ENCODE data around the gene PTPRC. TPM values are rescaled to one million over a fixed set of nuclear protein-coding genes. Genes with fewer than 3 reads are reported as not detected.

Gene PTPRC
- total RNA-seq, 1 experiment from 2014 or later = not detected

DNA sequence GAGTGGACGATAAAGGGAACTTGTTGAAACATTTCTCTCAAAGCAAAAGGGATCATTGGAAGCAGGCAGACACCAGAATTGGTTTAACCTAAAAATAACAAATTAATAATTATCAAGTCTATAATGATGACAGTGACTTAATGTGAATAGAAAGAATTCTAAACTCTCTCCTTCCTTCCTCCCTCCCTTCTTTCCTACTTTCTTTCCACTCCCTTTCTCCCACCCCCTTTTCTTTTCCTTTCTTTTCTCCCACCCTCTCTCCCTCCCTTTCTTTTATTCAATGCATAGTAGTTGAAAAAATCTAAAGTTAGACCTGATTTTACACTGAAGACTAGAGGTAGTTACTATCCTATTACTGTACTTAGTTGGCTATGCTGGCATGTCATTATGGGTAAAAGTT is 55.7 kb downstream of the PTPRC start:
- ChIA-PET POLR2A (ENCODE audit: low non-redundant PET) (no interaction called here), CTCF (no interaction called here)
- DNase-seq (ENCODE audit: low spot score) = no peak
- TF ChIP-seq, protein P1, sequence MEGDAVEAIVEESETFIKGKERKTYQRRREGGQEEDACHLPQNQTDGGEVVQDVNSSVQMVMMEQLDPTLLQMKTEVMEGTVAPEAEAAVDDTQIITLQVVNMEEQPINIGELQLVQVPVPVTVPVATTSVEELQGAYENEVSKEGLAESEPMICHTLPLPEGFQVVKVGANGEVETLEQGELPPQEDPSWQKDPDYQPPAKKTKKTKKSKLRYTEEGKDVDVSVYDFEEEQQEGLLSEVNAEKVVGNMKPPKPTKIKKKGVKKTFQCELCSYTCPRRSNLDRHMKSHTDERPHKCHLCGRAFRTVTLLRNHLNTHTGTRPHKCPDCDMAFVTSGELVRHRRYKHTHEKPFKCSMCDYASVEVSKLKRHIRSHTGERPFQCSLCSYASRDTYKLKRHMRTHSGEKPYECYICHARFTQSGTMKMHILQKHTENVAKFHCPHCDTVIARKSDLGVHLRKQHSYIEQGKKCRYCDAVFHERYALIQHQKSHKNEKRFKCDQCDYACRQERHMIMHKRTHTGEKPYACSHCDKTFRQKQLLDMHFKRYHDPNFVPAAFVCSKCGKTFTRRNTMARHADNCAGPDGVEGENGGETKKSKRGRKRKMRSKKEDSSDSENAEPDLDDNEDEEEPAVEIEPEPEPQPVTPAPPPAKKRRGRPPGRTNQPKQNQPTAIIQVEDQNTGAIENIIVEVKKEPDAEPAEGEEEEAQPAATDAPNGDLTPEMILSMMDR (conservative IDR thresholded peaks at IDR 0.05; ENCODE audit: low read depth, low read length) = no peak
- TF ChIP-seq EZH2 (IDR thresholded peaks at IDR 0.05; ENCODE audit: borderline replicate concordance, low read depth, low read length, poor library complexity, severe bottlenecking) = no peak
- Histone ChIP-seq H3K27ac (ENCODE audit: low read depth, low read length, poor library complexity, severe bottlenecking) (no peak overlapping the region), H3K36me3 (ENCODE audit: insufficient read depth, low read length, poor library complexity, severe bottlenecking) (no peaks in the 10 kb centered on the region), H3K27me3 (replicated peaks; ENCODE audit: insufficient read depth, low read depth, low read length, poor library complexity) (no peaks in the 10 kb centered on the region), H3K4me1 (ENCODE audit: insufficient read depth, low read length, poor library complexity, severe bottlenecking) (no peaks in the 10 kb centered on the region), H3K9me3 (ENCODE audit: low read depth, low read length, poor library complexity, severe bottlenecking) (no peaks in the 10 kb centered on the region), H3K4me3 (ENCODE audit: low read depth, low read length, poor library complexity, severe bottlenecking) (no peak overlapping the region)
- BruUV-seq (replicated peaks) = no TSS peak
- intact Hi-C loops (cut with micrococcal nuclease; ENCODE audit: unreplicated experiment) = no loop called here

DNA sequence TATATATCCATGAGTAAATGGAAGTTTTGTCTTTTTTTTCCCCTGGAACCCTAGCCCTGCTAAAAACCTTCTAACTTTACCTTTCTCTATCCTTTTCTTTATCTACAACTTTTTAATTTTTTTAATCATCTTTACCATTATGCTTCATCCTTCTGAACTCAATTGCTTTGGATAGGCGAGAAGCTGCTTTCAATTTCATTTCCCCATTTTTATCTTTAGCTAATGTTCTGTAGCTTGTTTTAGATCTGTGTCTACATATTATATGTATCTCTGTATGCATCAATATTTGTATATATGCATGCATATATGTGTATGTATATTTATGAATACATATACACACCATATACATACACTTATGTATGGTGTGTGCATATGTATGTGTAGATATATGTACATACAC is 57.4 kb downstream of the PTPRC start:
- no TSS peak for BruUV-seq (replicated peaks)
- Histone ChIP-seq H3K27ac (ENCODE audit: low read depth, low read length, poor library complexity, severe bottlenecking) (no peak overlapping the region), H3K9me3 (ENCODE audit: low read depth, low read length, poor library complexity, severe bottlenecking) (no peaks in the 10 kb centered on the region), H3K27me3 (replicated peaks; ENCODE audit: insufficient read depth, low read depth, low read length, poor library complexity) (no peaks in the 10 kb centered on the region), H3K36me3 (ENCODE audit: insufficient read depth, low read length, poor library complexity, severe bottlenecking) (no peaks in the 10 kb centered on the region), H3K4me3 (ENCODE audit: low read depth, low read length, poor library complexity, severe bottlenecking) (no peak overlapping the region), H3K4me1 (ENCODE audit: insufficient read depth, low read length, poor library complexity, severe bottlenecking) (no peaks in the 10 kb centered on the region)
- DNase-seq (ENCODE audit: low spot score) = no peak
- intact Hi-C loops (cut with micrococcal nuclease; ENCODE audit: unreplicated experiment) = no loop called here
- CTCF ChIA-PET = no interaction called here
- TF ChIP-seq, protein P1 (conservative IDR thresholded peaks at IDR 0.05; ENCODE audit: low read depth, low read length) = no peak
- TF ChIP-seq EZH2 (IDR thresholded peaks at IDR 0.05; ENCODE audit: borderline replicate concordance, low read depth, low read length, poor library complexity, severe bottlenecking) = no peak
- POLR2A ChIA-PET (ENCODE audit: low non-redundant PET) = no interaction called here

DNA sequence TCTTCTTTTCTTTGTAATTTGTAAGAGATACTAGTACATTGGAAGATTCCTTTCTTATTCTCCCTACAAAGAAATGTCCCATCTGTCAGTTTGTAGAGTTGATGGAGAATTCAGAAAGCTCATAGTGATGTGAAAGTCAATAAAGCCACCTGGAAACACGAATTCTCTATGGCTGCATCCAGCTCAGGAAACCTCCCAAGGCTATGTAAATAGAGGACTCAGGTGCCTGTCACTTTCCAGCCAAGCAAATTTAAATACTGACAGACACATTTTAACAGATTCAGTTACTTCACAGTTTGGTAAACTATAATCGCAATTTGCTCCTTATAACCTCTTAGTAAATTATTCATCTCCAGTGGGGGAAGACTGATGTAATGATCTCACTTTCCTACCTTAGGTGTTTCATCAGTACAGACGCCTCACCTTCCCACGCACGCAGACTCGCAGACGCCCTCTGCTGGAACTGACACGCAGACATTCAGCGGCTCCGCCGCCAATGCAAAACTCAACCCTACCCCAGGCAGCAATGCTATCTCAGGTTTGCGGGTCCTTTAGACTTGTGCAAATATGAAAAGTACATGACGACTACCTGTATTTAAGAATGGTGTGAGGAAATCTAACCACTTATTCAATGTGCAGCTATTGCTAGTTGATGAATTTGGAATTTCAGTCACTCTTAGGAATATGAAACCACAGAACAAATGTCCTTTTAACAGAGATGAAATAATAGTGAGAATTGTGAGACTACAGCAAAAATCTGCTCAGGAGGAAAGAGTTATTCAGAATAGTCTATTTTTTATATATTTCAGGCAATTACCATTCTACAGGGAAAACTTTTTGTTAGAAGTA is 60.6 kb downstream of the PTPRC start:
- no peak overlapping the region for H3K4me3 ChIP-seq (ENCODE audit: low read depth, low read length, poor library complexity, severe bottlenecking)
- CTCF ChIA-PET = no interaction called here

More for the DNA sequence above, 60.6 kb downstream of the PTPRC start:
- TF ChIP-seq, protein P1 (conservative IDR thresholded peaks at IDR 0.05; ENCODE audit: low read depth, low read length) = peak; percentile 84
- TF ChIP-seq EZH2 (IDR thresholded peaks at IDR 0.05; ENCODE audit: borderline replicate concordance, low read depth, low read length, poor library complexity, severe bottlenecking) = no peak
- no peaks in the 10 kb centered on the region for H3K4me1 ChIP-seq (ENCODE audit: insufficient read depth, low read length, poor library complexity, severe bottlenecking)
- BruUV-seq (replicated peaks) = no TSS peak
- intact Hi-C loops (cut with micrococcal nuclease; ENCODE audit: unreplicated experiment) = no loop called here
- H3K9me3 ChIP-seq (ENCODE audit: low read depth, low read length, poor library complexity, severe bottlenecking) = no peaks in the 10 kb centered on the region
- POLR2A ChIA-PET (ENCODE audit: low non-redundant PET) = no interaction called here
- H3K27ac ChIP-seq (ENCODE audit: low read depth, low read length, poor library complexity, severe bottlenecking) = no peak overlapping the region
- no peaks in the 10 kb centered on the region for H3K27me3 ChIP-seq (replicated peaks; ENCODE audit: insufficient read depth, low read depth, low read length, poor library complexity)
- DNase-seq (ENCODE audit: low spot score) = peak; percentile 47
- no peaks in the 10 kb centered on the region for H3K36me3 ChIP-seq (ENCODE audit: insufficient read depth, low read length, poor library complexity, severe bottlenecking)

Data from A673 (cell line).